ENCODE results near the gene CRISPLD2.

DNA sequence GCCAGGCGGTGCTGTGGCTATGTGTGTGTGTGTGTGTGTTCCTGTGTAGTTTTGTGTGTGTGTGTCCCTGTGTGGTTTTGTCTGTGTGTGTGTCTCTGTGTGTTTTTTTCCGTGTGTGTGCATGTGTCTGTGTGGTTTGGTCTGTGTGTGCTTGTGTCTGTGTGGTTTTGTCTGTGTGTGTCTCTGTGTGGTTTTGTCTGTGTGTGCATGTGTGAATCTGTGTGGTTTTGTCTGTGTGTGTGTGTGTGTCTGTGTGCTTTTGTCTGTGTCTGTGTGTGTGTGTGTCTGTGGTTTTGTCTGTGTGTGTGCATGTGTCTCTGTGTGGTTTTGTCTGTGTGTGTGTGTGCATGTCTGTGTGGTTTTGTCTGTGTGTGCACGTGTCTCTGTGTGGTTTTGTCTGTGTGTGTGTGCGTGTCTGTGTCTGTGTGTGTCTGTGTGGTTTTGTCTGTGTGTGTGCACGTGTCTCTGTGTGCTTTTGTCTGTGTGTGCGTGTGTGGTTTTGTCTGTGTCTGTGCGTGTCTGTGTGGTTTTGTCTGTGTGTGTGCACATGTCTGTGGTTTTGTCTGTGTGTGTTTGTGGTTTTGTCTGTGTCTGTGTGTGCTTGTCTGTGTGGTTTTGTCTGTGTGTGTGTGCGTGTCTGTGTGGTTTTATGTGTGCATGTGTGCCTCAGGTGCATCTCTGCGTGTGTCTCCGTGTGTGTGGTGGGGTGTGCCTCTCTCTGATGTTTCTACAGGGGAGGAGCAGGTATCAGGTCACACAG lies 129.2 kb downstream of the CRISPLD2 start:
- TF ChIP-seq, protein P1, sequence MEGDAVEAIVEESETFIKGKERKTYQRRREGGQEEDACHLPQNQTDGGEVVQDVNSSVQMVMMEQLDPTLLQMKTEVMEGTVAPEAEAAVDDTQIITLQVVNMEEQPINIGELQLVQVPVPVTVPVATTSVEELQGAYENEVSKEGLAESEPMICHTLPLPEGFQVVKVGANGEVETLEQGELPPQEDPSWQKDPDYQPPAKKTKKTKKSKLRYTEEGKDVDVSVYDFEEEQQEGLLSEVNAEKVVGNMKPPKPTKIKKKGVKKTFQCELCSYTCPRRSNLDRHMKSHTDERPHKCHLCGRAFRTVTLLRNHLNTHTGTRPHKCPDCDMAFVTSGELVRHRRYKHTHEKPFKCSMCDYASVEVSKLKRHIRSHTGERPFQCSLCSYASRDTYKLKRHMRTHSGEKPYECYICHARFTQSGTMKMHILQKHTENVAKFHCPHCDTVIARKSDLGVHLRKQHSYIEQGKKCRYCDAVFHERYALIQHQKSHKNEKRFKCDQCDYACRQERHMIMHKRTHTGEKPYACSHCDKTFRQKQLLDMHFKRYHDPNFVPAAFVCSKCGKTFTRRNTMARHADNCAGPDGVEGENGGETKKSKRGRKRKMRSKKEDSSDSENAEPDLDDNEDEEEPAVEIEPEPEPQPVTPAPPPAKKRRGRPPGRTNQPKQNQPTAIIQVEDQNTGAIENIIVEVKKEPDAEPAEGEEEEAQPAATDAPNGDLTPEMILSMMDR (conservative IDR thresholded peaks at IDR 0.05 in 1 of 2, IDR thresholded peaks at IDR 0.05 in 1 of 2; ENCODE audit: low read depth in 1 of 2, low read length in 2 of 2): no peak
- TF ChIP-seq EZH2 (IDR thresholded peaks at IDR 0.05; ENCODE audit: low read length, missing control alignments): no peak
